ENCODE data around the gene FOXJ1.

Gene FOXJ1

GRCh38 chr17:76159157-76159556 lies 18.1 kb upstream of the FOXJ1 start:
- Histone ChIP-seq H3K9me3 (ENCODE audit: control insufficient read depth in 1 of 2, low read length in 2 of 2) (no peaks in the 10 kb centered on the region), H3K27ac (ENCODE audit: low read length) (no peak overlapping the region), H3K4me3 (ENCODE audit: low read depth in 1 of 2, low read length in 2 of 2) (no peak overlapping the region), H3K36me3 (ENCODE audit: control insufficient read depth in 1 of 2, insufficient read depth in 2 of 2, low read length in 2 of 2) (peaks cover 0 to 15% of the 10 kb centered on the region in 2 donors), H3K4me1 (ENCODE audit: control insufficient read depth in 1 of 2, insufficient read depth in 2 of 2, low read length in 2 of 2) (no peaks in the 10 kb centered on the region), H3K27me3 (ENCODE audit: low read depth, low read length) (no peaks in the 10 kb centered on the region)

GRCh38 chr17:76157759-76158158 lies 16.7 kb upstream of the FOXJ1 start:
- Histone ChIP-seq H3K9me3 (ENCODE audit: control insufficient read depth in 1 of 2, low read length in 2 of 2) (no peaks in the 10 kb centered on the region), H3K27ac (ENCODE audit: low read length) (no peak overlapping the region), H3K36me3 (ENCODE audit: control insufficient read depth in 1 of 2, insufficient read depth in 2 of 2, low read length in 2 of 2) (peaks cover 0 to 15% of the 10 kb centered on the region in 2 donors), H3K4me1 (ENCODE audit: control insufficient read depth in 1 of 2, insufficient read depth in 2 of 2, low read length in 2 of 2) (no peaks in the 10 kb centered on the region), H3K4me3 (ENCODE audit: low read depth in 1 of 2, low read length in 2 of 2) (no peak overlapping the region), H3K27me3 (ENCODE audit: low read depth, low read length) (no peaks in the 10 kb centered on the region)

GRCh38 chr17:76156662-76156991 lies 15.6 kb upstream of the FOXJ1 start:
- no peaks in the 10 kb centered on the region for H3K27me3 ChIP-seq (ENCODE audit: low read depth, low read length)
- H3K9me3 ChIP-seq (ENCODE audit: control insufficient read depth in 1 of 2, low read length in 2 of 2) = no peaks in the 10 kb centered on the region
- H3K4me3 ChIP-seq (ENCODE audit: low read depth in 1 of 2, low read length in 2 of 2) = no peak overlapping the region
- no peaks in the 10 kb centered on the region for H3K4me1 ChIP-seq (ENCODE audit: control insufficient read depth in 1 of 2, insufficient read depth in 2 of 2, low read length in 2 of 2)
- H3K27ac ChIP-seq (ENCODE audit: low read length) = no peak overlapping the region
- peaks cover 0 to 15% of the 10 kb centered on the region in 2 donors for H3K36me3 ChIP-seq (ENCODE audit: control insufficient read depth in 1 of 2, insufficient read depth in 2 of 2, low read length in 2 of 2)

GRCh38 chr17:76155988-76156661 lies 15.1 kb upstream of the FOXJ1 start:
- Histone ChIP-seq H3K27me3 (ENCODE audit: low read depth, low read length) (no peaks in the 10 kb centered on the region), H3K27ac (ENCODE audit: low read length) (no peak overlapping the region), H3K4me3 (ENCODE audit: low read depth in 1 of 2, low read length in 2 of 2) (no peak overlapping the region), H3K4me1 (ENCODE audit: control insufficient read depth in 1 of 2, insufficient read depth in 2 of 2, low read length in 2 of 2) (no peaks in the 10 kb centered on the region), H3K36me3 (ENCODE audit: control insufficient read depth in 1 of 2, insufficient read depth in 2 of 2, low read length in 2 of 2) (peaks cover 0 to 15% of the 10 kb centered on the region in 2 donors), H3K9me3 (ENCODE audit: control insufficient read depth in 1 of 2, low read length in 2 of 2) (no peaks in the 10 kb centered on the region)

GRCh38 chr17:76154936-76155845 lies 14.1 kb upstream of the FOXJ1 start:
- H3K36me3 ChIP-seq (ENCODE audit: control insufficient read depth in 1 of 2, insufficient read depth in 2 of 2, low read length in 2 of 2) = peaks cover 0 to 15% of the 10 kb centered on the region in 2 donors
- H3K4me1 ChIP-seq (ENCODE audit: control insufficient read depth in 1 of 2, insufficient read depth in 2 of 2, low read length in 2 of 2) = peaks cover 0 to 8% of the 10 kb centered on the region in 2 donors
- no peak overlapping the region for H3K27ac ChIP-seq (ENCODE audit: low read length)
- H3K9me3 ChIP-seq (ENCODE audit: control insufficient read depth in 1 of 2, low read length in 2 of 2) = no peaks in the 10 kb centered on the region
- no peaks in the 10 kb centered on the region for H3K27me3 ChIP-seq (ENCODE audit: low read depth, low read length)
- H3K4me3 ChIP-seq (ENCODE audit: low read depth in 1 of 2, low read length in 2 of 2) = no peak overlapping the region

- Histone ChIP-seq H3K27ac (ENCODE audit: low read length) (no peak overlapping the region), H3K36me3 (ENCODE audit: control insufficient read depth in 1 of 2, insufficient read depth in 2 of 2, low read length in 2 of 2) (peaks cover 0 to 15% of the 10 kb centered on the region in 2 donors), H3K4me3 (ENCODE audit: low read depth in 1 of 2, low read length in 2 of 2) (no peak overlapping the region), H3K27me3 (ENCODE audit: low read depth, low read length) (no peaks in the 10 kb centered on the region), H3K9me3 (ENCODE audit: control insufficient read depth in 1 of 2, low read length in 2 of 2) (no peaks in the 10 kb centered on the region), H3K4me1 (ENCODE audit: control insufficient read depth in 1 of 2, insufficient read depth in 2 of 2, low read length in 2 of 2) (peaks cover 0 to 9% of the 10 kb centered on the region in 2 donors)
These were observed 13.2 kb upstream of the FOXJ1 start for GRCh38 chr17:76154292-76154691.

GRCh38 chr17:76153640-76154039 lies 12.6 kb upstream of the FOXJ1 start:
- Histone ChIP-seq H3K27ac (ENCODE audit: low read length) (no peak overlapping the region), H3K4me1 (ENCODE audit: control insufficient read depth in 1 of 2, insufficient read depth in 2 of 2, low read length in 2 of 2) (peaks cover 0 to 9% of the 10 kb centered on the region in 2 donors), H3K9me3 (ENCODE audit: control insufficient read depth in 1 of 2, low read length in 2 of 2) (no peaks in the 10 kb centered on the region), H3K36me3 (ENCODE audit: control insufficient read depth in 1 of 2, insufficient read depth in 2 of 2, low read length in 2 of 2) (peaks cover 0 to 11% of the 10 kb centered on the region in 2 donors), H3K4me3 (ENCODE audit: low read depth in 1 of 2, low read length in 2 of 2) (no peak overlapping the region), H3K27me3 (ENCODE audit: low read depth, low read length) (no peaks in the 10 kb centered on the region)

- no peaks in the 10 kb centered on the region for H3K9me3 ChIP-seq (ENCODE audit: control insufficient read depth in 1 of 2, low read length in 2 of 2)
- H3K27ac ChIP-seq (ENCODE audit: low read length) = no peak overlapping the region
- H3K27me3 ChIP-seq (ENCODE audit: low read depth, low read length) = no peaks in the 10 kb centered on the region
- H3K4me1 ChIP-seq (ENCODE audit: control insufficient read depth in 1 of 2, insufficient read depth in 2 of 2, low read length in 2 of 2) = peaks cover 0 to 9% of the 10 kb centered on the region in 2 donors
- no peak overlapping the region for H3K4me3 ChIP-seq (ENCODE audit: low read depth in 1 of 2, low read length in 2 of 2)
- peaks cover 0 to 7% of the 10 kb centered on the region in 2 donors for H3K36me3 ChIP-seq (ENCODE audit: control insufficient read depth in 1 of 2, insufficient read depth in 2 of 2, low read length in 2 of 2)
These were observed 12.2 kb upstream of the FOXJ1 start for GRCh38 chr17:76153202-76153601.

GRCh38 chr17:76152591-76152990 lies 11.5 kb upstream of the FOXJ1 start:
- no peaks in the 10 kb centered on the region for H3K27me3 ChIP-seq (ENCODE audit: low read depth, low read length)
- peaks cover 0 to under 1% of the 10 kb centered on the region in 2 donors for H3K36me3 ChIP-seq (ENCODE audit: control insufficient read depth in 1 of 2, insufficient read depth in 2 of 2, low read length in 2 of 2)
- H3K9me3 ChIP-seq (ENCODE audit: control insufficient read depth in 1 of 2, low read length in 2 of 2) = no peaks in the 10 kb centered on the region
- no peak overlapping the region for H3K27ac ChIP-seq (ENCODE audit: low read length)
- no peak overlapping the region for H3K4me3 ChIP-seq (ENCODE audit: low read depth in 1 of 2, low read length in 2 of 2)
- H3K4me1 ChIP-seq (ENCODE audit: control insufficient read depth in 1 of 2, insufficient read depth in 2 of 2, low read length in 2 of 2) = peaks cover 0 to 11% of the 10 kb centered on the region in 2 donors

GRCh38 chr17:76151896-76152454 lies 10.9 kb upstream of the FOXJ1 start:
- Histone ChIP-seq H3K36me3 (ENCODE audit: control insufficient read depth in 1 of 2, insufficient read depth in 2 of 2, low read length in 2 of 2) (no peaks in the 10 kb centered on the region), H3K9me3 (ENCODE audit: control insufficient read depth in 1 of 2, low read length in 2 of 2) (no peaks in the 10 kb centered on the region), H3K4me3 (ENCODE audit: low read depth in 1 of 2, low read length in 2 of 2) (no peak overlapping the region), H3K27ac (ENCODE audit: low read length) (no peak overlapping the region), H3K4me1 (ENCODE audit: control insufficient read depth in 1 of 2, insufficient read depth in 2 of 2, low read length in 2 of 2) (peaks cover 0 to 13% of the 10 kb centered on the region in 2 donors), H3K27me3 (ENCODE audit: low read depth, low read length) (no peaks in the 10 kb centered on the region)

All from muscle layer of duodenum (tissue), 2 donors.